Stimulated activated CD8-positive, alpha-beta memory T cell treated with anti-CD3 and anti-CD28 coated beads, Interleukin-12 subunit alpha, Interleukin-12 subunit beta, amount 100 ng/mL, for 24 hours (primary cell): ENCODE results near the gene MLKL.

ENCODE experiments used
- DNase-seq: peaks from one replicate; pipeline ENCODE4 v3.0.0-alpha.2; 2020; ENCODE audit errors: extremely low read depth

MLKL gene

DNA sequence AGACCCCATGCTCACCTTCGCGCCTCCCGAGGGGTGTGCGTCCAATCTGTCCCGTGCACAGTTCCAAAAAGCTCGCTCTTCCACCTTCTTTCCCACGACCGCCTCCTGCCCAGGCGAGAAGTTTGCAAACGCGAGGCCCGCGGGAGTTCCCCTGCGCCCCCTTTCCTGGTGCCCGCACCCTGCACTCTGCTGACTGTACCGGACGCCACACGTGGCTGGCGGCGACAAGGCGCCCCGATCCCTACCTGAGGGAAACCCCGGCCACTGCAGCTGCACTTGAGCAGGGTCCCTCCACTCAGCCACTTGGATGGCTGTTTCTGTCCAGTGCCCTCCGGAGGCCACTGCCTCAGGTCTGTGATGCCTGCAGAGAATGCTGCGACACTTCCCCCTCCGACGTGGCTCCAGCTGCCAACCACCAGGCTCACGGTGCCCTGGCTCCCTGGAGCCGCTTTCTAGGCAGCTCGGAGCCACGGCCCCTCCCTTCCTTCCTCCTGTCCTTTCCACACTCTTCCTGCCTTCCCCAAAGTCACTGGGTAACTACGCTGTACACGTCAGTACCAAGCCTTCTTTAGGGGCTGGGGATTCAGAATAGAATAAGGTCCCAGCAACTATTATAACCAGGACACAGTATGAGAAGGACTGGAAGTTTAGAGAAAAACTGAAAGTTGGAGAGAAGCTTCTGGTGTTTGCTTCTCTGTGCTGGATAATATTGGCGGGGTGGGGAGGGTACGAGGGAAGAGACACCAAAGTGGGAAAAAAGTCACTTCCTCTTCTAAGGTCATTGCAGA lies at the start of gene MLKL:
Gene MLKL, minus strand, starts transcription at position 425 of the 788 bp plus-strand sequence. CDS start 5,105 bp downstream, outside the sequence.
- no peak for DNase-seq

DNA sequence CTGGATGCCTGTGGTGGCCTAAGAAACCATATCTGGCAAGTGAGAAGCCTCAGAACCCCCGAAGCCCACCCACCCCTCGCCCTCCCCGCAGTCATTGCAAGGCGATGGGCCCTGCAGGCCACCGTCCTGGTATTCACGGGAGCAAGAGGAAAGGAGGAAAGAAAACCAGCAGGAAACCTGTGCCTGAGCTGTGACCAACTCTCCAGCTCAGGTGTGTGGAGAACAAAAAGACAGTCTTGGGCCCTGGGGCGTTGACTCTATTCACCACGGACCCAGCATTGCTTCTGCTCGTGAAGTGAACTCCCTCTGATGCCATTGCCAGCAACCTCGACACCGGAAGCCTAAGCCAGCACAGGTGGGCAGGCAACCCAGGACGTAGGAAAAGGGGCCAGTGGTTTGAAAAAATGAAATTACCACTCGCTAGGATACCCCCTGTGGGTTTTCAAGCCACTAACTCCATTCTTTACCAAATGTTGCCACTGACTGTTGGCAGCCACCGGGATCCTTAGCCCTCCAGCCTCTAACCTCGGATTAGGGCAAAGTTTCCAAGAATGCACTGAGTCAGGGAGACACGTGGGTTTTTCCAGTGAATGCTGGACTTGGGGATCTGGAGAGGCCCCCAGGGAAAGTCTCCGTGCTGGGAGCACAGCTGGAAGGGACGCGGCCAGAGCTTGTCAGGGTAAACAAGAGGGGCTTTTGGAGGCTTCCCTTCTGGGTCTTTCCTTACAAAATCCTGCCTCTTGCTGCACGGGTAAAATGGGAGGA lies 48.8 kb upstream of the MLKL start:
- no peak for DNase-seq

GRCh38 chr16:74748616-74749026 lies 48.0 kb upstream of the MLKL start:
- no peak for DNase-seq

- no peak for DNase-seq
These were observed 47.3 kb upstream of the MLKL start for GRCh38 chr16:74747716-74748615.

DNA sequence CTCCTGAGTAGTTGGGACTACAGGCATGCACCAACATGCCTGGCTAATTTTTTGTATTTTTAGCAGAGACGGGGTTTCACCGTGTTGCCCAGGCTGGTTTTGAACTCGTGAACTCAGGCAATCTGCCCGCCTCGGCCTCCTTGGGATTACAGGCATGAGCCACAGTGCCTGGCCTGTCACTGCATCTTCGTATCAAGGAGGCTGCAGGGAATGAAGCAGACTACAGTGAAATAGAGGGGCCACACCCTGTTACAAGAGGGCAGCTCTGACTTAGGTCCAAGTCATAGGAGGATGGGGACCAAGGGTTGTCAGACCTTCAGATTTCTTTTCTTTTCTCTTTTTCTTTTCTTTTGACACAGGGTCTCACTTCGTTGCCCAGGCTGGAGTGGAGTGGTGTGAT lies 45.3 kb upstream of the MLKL start:
- no peak for DNase-seq

DNA sequence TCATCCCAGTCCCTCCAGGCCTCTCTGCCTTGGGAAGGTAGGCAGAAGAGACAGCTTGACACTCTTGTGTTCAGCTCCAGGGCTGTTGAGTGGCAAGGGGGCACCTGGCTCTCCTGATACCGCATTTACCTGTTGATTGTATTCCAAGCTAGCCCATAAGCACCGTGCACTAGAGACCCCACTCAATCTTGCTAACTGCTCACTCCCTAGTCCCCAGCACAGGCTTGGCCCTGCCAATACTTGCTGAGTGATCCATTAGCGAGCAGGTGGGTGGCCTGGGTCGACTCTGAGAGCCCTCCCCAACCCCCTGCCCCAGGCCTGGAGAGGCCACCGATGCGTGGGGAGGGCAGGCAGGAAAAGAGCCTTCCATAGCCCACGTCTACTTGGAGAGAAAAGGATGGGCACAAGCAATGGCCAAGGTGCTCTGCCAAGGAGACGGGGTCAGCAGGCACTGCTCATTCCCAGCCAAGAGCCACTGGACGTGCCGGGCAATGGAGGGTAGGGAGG lies 44.5 kb upstream of the MLKL start:
- no peak for DNase-seq

DNA sequence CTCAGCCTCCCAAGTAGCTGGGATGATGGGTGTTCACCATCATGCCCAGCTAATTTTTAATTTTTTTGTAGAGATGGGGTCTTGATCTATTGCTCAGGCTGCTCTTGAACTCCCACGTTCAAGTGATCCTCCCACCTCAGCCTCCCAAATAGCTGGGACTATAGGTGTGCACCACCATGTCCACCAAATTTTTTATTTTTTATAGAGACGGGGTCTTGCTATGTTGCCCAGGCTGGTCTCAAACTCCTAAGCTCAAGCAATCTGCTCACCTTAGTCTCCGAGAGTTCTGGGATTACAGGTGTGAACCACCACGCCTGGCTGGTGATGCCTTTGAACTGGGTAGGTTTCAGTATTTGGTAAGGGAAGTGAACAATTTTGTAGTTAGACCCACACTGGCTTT lies 43.9 kb upstream of the MLKL start:
- no peak for DNase-seq

- DNase-seq: no peak
These were observed 43.1 kb upstream of the MLKL start for GRCh38 chr16:74743668-74744299.

- DNase-seq: no peak
These were observed 42.5 kb upstream of the MLKL start for GRCh38 chr16:74743045-74743667.

DNA sequence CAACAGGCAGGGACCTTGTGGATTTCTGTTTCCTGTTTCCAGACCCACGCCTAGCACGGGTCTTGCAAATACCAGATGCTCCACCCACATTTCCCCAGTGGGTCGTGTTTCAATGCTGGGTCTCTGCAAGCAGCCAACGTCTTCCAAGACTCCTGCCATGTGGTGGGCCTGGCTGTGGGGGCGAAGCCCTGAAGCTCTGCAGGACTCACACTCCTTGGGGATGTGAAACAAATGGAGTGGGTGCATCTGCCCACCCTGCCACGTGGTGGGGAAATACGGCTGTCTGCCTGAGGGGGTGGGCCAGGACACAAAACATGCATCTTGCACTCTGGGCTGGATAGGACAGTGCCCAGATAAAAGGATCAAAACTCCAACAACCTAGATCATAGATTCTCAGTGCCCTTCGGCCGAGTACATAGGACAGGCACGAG lies 41.4 kb upstream of the MLKL start:
- DNase-seq: no peak

DNA sequence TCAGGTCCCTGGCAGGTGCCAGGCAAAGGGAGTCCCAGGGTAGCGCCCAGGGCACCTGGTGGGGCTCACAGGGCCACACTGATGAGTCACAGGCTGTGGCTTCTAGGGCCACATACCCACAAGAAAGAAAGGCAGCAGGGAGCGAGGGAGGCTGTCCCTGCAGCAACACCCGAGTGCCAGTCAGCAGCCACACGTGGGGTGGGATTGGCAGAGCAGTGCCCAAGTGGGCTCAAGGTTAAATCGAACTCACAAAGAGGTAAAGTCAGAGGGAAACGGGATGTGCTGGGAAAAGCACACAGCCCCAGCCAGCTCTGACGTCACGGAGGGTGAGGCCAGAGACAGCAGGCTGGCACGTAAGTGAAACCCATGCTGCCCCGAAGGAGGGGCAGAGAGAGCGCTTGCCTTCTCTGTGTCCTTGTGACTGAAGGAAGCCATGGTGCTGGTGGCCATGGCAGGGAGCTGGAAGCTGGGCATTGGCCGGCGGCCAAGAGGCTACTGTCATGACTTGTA lies 40.2 kb upstream of the MLKL start:
- DNase-seq: no peak

DNA sequence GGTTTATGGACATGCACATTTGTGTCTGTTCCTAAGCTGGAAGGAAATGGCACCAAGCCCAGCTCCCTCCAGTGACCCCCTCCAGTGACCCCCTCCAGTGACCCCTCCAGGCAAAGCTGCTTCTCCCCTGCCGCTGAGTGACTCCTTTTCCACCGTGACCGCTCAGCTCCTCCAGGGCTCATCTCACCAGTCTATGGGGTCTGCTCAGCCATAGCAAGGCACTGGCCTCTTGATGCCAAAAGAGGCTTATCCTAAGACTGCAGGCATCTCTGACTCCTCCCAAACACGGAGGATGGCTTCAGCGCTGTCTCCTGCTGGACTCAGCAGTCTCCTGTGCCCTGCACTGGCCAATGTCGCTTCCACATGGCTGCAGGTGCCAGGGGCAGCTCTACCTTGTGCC lies 38.6 kb upstream of the MLKL start:
- no peak for DNase-seq

DNA sequence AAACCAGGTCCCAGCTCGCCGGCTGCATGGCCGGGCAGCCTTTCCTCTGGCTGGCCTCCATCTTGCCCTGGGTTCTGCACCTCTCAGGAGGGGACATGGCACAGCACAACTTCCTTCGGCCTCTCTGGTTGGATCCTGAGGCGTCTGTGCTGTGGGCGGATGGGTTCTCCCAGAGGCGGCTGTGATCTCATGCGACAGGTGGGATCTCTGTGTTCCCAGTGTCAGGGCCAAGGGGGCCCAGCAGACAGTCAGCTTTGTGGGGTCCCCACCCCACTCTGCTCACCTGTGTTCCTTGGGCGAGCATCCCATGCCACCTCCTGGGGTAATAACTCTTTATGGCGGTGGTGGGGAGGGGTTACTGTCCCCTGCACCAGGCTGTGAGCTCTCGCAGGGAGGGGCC lies 38.2 kb upstream of the MLKL start:
- no peak for DNase-seq

DNA sequence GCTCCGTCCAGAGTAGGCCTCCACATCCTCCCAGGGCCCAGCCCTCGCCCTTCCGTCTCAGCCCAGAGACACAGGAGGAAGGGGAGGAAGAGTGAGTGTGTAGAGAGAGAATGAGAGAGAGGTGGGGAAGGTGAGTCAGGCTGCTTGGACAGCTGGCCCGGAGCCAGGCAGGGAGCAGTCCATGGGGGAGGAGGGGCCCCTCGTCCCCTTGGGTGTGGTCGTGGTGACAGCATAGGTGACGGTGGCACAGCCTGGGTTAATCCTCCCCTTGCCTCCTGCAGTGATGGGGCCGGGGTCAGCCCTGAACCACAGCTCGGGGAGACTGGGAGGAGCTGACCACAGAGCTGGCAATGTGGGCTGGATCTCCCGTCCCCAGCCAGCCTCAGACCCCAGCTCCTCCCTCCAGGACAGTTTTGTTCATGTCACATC lies 37.5 kb upstream of the MLKL start:
- DNase-seq: no peak

GRCh38 chr16:74737521-74737920 lies 36.9 kb upstream of the MLKL start:
- no peak for DNase-seq

DNA sequence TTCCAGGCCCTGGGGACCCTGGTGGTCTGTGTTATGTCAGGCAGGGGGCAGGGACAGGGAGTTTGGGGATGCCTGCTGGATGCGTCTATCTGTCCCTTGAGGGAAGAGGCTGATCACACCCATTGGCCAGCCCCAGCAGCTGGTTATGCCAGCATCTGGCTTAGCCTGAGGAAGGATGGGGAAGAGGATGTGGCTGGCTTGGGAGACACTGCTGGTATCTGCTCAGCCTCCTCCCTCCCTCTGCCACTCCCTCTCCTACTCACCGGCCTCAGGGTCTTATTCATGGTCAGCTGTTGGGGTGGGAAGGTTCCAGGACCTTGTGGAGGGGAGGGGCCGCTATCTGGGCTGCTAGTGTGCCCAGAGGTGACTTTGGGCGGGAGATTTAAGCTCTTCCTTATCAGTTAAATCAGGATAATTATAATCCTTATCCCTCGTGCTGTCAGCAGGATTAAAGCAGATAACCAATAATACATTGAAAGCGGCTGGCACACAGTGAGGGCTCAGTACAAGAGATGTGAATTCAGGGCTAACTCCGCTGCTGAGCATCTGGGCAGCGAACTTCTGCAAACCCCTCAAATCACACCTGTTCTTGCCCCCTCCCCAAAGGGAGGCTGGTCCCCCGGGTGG lies 36.0 kb upstream of the MLKL start:
- no peak for DNase-seq

DNA sequence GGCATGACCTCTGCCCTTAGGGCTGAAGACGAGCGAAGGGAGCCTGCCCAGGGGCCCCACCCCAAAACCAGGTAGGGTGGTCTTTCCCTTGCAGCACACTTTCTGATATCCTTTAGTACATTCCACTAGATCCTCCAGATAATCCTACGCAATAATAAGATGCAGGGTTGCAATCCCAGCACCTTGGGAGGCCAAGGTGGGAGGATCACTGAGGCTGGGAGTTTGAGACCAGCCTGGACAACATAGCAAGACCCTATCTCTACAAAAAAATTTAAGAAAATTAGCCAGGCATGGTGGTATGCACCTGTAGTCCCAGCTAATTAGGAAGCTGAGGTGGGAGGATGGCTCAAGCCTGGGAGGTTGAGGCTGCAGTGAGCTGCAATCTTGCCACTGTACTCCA lies 34.9 kb upstream of the MLKL start:
- DNase-seq: no peak

DNA sequence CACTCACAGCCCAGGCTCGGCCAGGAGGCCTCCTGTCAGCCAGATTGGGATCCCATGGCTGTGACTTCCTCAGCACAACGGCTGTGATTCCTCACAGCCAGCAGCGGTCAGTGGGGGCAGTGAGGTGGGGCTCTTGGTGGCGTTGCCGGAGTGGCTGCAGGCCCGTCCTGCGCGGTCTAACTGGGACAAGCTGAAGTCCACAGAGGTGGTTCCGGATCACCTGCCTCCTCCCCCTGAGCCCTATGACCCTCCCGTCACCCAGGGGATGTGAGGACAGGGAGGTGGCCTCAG lies 34.4 kb upstream of the MLKL start:
- DNase-seq: no peak

- DNase-seq: no peak
These were observed 33.9 kb upstream of the MLKL start for GRCh38 chr16:74734361-74735161.
